GM12878 (cell line): ENCODE measurements around the gene MAPK1. TPM values are rescaled to one million over a fixed set of nuclear protein-coding genes. Genes with fewer than 3 reads are reported as not detected.

Experiments
- ATAC-seq: fragments of 200-7000 bp; cut with Tn5 transposase; 3 replicates; pipeline ENCODE4 v1.9.1; 2020; ENCODE audit warnings: mild to moderate bottlenecking, moderate library complexity
- BruUV-seq: library from RNA; stranded (reverse); fragments of 400-500 nt; replicated peaks from 2 replicates; lab custom pipeline; 2021; lab: Mats Ljungman, UMichigan
- CTCF ChIA-PET: fragments of 300-600 bp; sonication (Branson Sonifier 250); formaldehyde crosslinking; extraction: SDS; loops from one replicate; lab custom pipeline; 2021; ENCODE audit warnings: inconsistent platforms; lab: Yijun Ruan, JAX
- POLR2A ChIA-PET: fragments of 350-600 bp; formaldehyde crosslinking; extraction: SDS; loops from one replicate; lab custom pipeline; 2021; ENCODE audit warnings: inconsistent platforms; lab: Charles Lee
- RAD21 ChIA-PET: fragments of 300-600 bp; sonication (Branson Sonifier 250); formaldehyde crosslinking; loops from one replicate; lab custom pipeline; 2023; ENCODE audit warnings: antibody characterized with exemption; ENCODE audit not compliant: unreplicated experiment; lab: Charles Lee
- SMC1A ChIA-PET: fragments of 300-600 bp; sonication (Branson Sonifier 250); formaldehyde crosslinking; loops from one replicate; lab custom pipeline; 2023; ENCODE audit not compliant: unreplicated experiment, uncharacterized antibody; lab: Charles Lee
- DNase-seq: peaks from one replicate; pipeline ENCODE4 v3.0.0-alpha.2; 2011; ENCODE audit warnings: low read depth, low spot score
- FAIRE-seq: peaks from 3 replicates; lab custom pipeline; 2011; peaks lifted over from hg19 to GRCh38; lab: Jason Lieb, UNC
- H2AFZ ChIP-seq: 2 replicates; pipeline ENCODE4 v1.6.0; 2011; ENCODE audit warnings: low read depth, low read length, control low read depth; ENCODE audit not compliant: control insufficient read depth
- H3K27ac ChIP-seq: 2 replicates; pipeline ENCODE4 v1.5.1; 2011; ENCODE audit warnings: control low read depth; ENCODE audit not compliant: control insufficient read depth, insufficient read depth
- H3K27me3 ChIP-seq, 2 experiments: replicated peaks in 1 of 2; 2 replicates each; pipeline versions ENCODE4 v1.6.0 to v1.6.1; 2011; ENCODE audit warnings: low read length in 1 of 2; ENCODE audit not compliant: control insufficient read depth in 2 of 2, insufficient read depth in 2 of 2
- H3K36me3 ChIP-seq, 2 experiments: 2 replicates each; pipeline ENCODE4 v1.5.1; 2011; ENCODE audit warnings: low read length in 1 of 2; ENCODE audit not compliant: control insufficient read depth in 2 of 2, insufficient read depth in 2 of 2
- H3K4me1 ChIP-seq: 2 replicates; pipeline ENCODE4 v1.6.1; 2011; ENCODE audit warnings: mild to moderate bottlenecking, low read length, moderate library complexity, mixed read lengths; ENCODE audit not compliant: control insufficient read depth, insufficient read depth
- H3K4me2 ChIP-seq: 2 replicates; pipeline ENCODE4 v1.6.0; 2011; ENCODE audit warnings: control low read depth; ENCODE audit not compliant: control insufficient read depth, insufficient read depth
- H3K4me3 ChIP-seq: fragments of 200-600 bp; sonication (generic); 2 replicates; pipeline ENCODE4 v1.5.1; 2016
- H3K79me2 ChIP-seq: 2 replicates; pipeline ENCODE4 v1.6.0; 2011; ENCODE audit warnings: low read length; ENCODE audit not compliant: control insufficient read depth, insufficient read depth
- H3K9ac ChIP-seq: 2 replicates; pipeline ENCODE4 v1.8.0; 2011; ENCODE audit warnings: low read length, control low read depth, mixed read lengths; ENCODE audit not compliant: control insufficient read depth, insufficient read depth
- H3K9me3 ChIP-seq: replicated peaks from 3 replicates; pipeline ENCODE4 v1.5.1; 2011; ENCODE audit warnings: mild to moderate bottlenecking, low read length; ENCODE audit not compliant: control insufficient read depth, insufficient read depth
- H4K20me1 ChIP-seq: 2 replicates; pipeline ENCODE4 v1.6.0; 2011; ENCODE audit not compliant: control insufficient read depth, insufficient read depth
- CTCF ChIP-seq, 3 experiments: IDR thresholded peaks in 2 of 3; conservative IDR thresholded peaks in 1 of 3; 2 replicates each; pipeline ENCODE4 v1.5.1; 2011; ENCODE audit warnings: low read depth in 3 of 3, low read length in 3 of 3, mild to moderate bottlenecking in 3 of 3, control low read depth in 2 of 3, moderate library complexity in 2 of 3, inconsistent platforms in 1 of 3, mixed read lengths in 1 of 3; ENCODE audit not compliant: control insufficient read depth in 2 of 3, insufficient read depth in 1 of 3; ENCODE audit errors: extremely low read depth in 1 of 3
- ESRRA ChIP-seq: IDR thresholded peaks from 2 replicates; pipeline ENCODE4 v1.6.1; 2012; ENCODE audit warnings: mild to moderate bottlenecking, low read length, improper control_type of control experiment
- MTA3 ChIP-seq: IDR thresholded peaks from 2 replicates; pipeline ENCODE4 v1.6.1; 2012; ENCODE audit warnings: low read length, inconsistent platforms, borderline replicate concordance
- PKNOX1 ChIP-seq: fragments of 450-650 bp; IDR thresholded peaks from 2 replicates; pipeline ENCODE4 v1.6.1; 2016; ENCODE audit warnings: mild to moderate bottlenecking
- RAD21 ChIP-seq: IDR thresholded peaks from 2 replicates; pipeline ENCODE4 v1.6.1; 2011; ENCODE audit warnings: mild to moderate bottlenecking, low read depth, low read length, moderate library complexity; ENCODE audit not compliant: insufficient read depth
- TARDBP ChIP-seq: IDR thresholded peaks from 2 replicates; pipeline ENCODE4 v1.6.1; 2016; ENCODE audit warnings: borderline replicate concordance
- WGBS: methylation state at CpG from one replicate; pipeline ENCODE4 v1.1.6; 2016; ENCODE audit warnings: low lambda C conversion rate; ENCODE audit not compliant: insufficient replicate concordance, insufficient coverage; ENCODE audit errors: missing lambda C conversion rate; 5-methylcytosine and 5-hydroxymethylcytosine counted together
- in situ Hi-C: fragments of 300-500 bp; cut with MboI; formaldehyde crosslinking; loops from 9 replicates; pipeline ENCODE4 v1.14.3; 2018; ENCODE audit warnings: mixed read lengths
- intact Hi-C: fragments of 100-400 bp; cut with micrococcal nuclease; formaldehyde crosslinking; loops from one replicate; pipeline ENCODE4 v1.14.2; 2022; ENCODE audit not compliant: unreplicated experiment
- polyA plus RNA-seq, 11 experiments: library from polyadenylated mRNA; depleted of rRNA in 4 of 11; unstranded in 6 of 11; stranded (reverse) in 5 of 11; fragments of >200 nt; fragmentation: Nextera tagmentation in 4 of 11; fragmentation: Illumina TruSeq in 1 of 11; extraction: Ambion mirVana in 4 of 11; extraction: Trizol in 1 of 11; gene quantifications; 1 replicate in 1 of 11; 2 replicates in 10 of 11; pipeline versions ENCODE4 v1.2.1 to v1.2.3, GENCODE V29; 2011 to 2016; ENCODE audit warnings: inconsistent platforms in 2 of 11, missing spikeins in 2 of 11, low read depth in 1 of 11
- total RNA-seq, 4 experiments: library from RNA; depleted of rRNA in 3 of 4; stranded (reverse); fragments of >200 nt in 3 of 4; fragmentation: Illumina TruSeq in 1 of 4; extraction: Trizol in 1 of 4; gene quantifications; 2 replicates each; pipeline versions ENCODE4 v1.2.1 to v1.2.3, GENCODE V29; 2013 to 2021

MAPK1 gene
- total and polyA plus RNA-seq, 10 of the 15 experiments (the other 5 are each of a cell fraction or from before 2014, with no cell fraction given), result 7.0 to 123 (median 58.4) TPM

DNA sequence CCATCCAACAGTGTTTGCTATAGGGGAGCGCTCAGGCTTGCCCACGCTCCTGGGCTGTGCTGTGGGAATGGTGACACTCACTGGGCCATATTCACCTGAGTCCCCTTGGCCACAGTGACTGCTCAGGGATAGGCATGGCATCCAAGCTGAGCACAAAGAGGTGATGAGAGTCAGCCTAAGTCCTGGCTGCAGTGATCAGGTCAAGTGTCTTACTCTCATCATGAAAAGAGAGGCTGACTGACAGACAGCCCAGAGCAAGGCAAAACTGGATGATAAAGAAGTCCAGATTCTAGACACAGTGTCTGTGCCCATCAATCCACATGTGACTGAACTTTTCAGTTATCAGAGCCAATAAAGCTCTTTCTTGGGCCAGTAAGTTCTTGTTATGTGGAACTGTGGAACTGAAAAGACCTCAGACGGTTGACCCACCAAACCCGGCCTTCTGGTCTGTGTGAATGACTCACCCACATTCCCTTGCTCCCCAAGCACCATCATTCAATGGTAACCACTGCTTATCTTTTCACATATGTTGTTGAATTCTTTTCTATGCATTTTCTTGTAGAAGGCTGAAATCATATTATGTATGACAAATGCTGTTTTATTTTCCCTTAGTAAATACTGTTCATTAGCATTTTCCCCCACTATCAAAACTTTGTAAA, 88.6 kb downstream of the MAPK1 start (continued):
- TF ChIP-seq TARDBP (no peak), RAD21 (no peak), ESRRA (no peak), CTCF (IDR thresholded peaks at IDR 0.05 in 2 of 3, conservative IDR thresholded peaks at IDR 0.05 in 1 of 3; ENCODE audit: control insufficient read depth in 2 of 3, extremely low read depth in 1 of 3, insufficient read depth in 1 of 3, low read depth in 3 of 3, low read length in 3 of 3) (no peak)

DNA sequence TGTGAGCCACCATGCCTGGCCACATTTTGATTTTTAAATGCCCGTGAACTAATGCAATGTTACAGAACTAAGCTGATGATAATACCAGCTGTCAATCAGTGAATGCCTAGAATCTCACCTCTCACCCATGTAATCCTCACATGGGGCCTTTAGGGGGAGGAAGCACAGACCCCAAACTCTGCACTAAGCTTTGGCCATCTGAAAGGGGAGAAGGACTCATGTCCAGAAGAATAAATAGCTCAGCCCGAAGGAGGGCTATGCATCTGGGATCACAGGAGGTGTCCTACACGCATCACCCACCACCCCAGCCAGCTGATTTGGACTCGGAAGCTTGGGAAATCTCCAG, 95.8 kb downstream of the MAPK1 start:
- Histone ChIP-seq H3K27ac (no peak overlapping the region), H2AFZ (no peak overlapping the region), H3K27me3 (no peaks in the 10 kb centered on the region), H3K9me3 (no peaks in the 10 kb centered on the region), H3K36me3 (peaks cover 11 to 16% of the 10 kb centered on the region in 2 experiments; a peak in 3 of 4 replicates), H3K4me2 (no peak overlapping the region), H4K20me1 (no peaks in the 10 kb centered on the region), H3K79me2 (no peaks in the 10 kb centered on the region), H3K4me3 (no peak overlapping the region), H3K4me1 (peaks cover 15% of the 10 kb centered on the region), H3K9ac (no peak overlapping the region)
- SMC1A ChIA-PET, result interaction anchor here (0.5 to 2.3 kb wide), 3 partner anchors 8 to 155 kb away, joined by 3 to 26 read pairs (median 4); no protein-coding TSS in a partner anchor
- RAD21 ChIA-PET, result interaction anchor here (0.9 to 1.1 kb wide), 3 partner anchors 8 to 58 kb away, joined by 3 to 7 read pairs (median 4); partner anchors contain the start of gene YPEL1
- intact Hi-C loops (loop anchor here (10.0 kb wide), 1 partner anchor 163 kb away; no protein-coding TSS in a partner anchor), in situ Hi-C loops (no loop called here)
- no peak for FAIRE-seq
- BruUV-seq, result no TSS peak
- POLR2A ChIA-PET, result no interaction called here
- TF ChIP-seq PKNOX1, result peak; percentile 54; the same call in 1 of the 2 replicates
- TF ChIP-seq MTA3, result no peak
- DNase-seq, result no peak
- CTCF ChIA-PET, result interaction anchor here (1.0 to 2.0 kb wide), 4 partner anchors 10 to 94 kb away, joined by 3 to 8 read pairs (median 4); no protein-coding TSS in a partner anchor
- WGBS, result 99% methylated on average over 4 of the region's 4 CpGs
- ATAC-seq, result no peak
